ENCODE data around the gene MMD2.
"Not testable (repeated sequence)": the region's sequence is repeated elsewhere in the genome, so short reads cannot be mapped to it uniquely, and the experiment has no call there.

MMD2 gene, protein sequence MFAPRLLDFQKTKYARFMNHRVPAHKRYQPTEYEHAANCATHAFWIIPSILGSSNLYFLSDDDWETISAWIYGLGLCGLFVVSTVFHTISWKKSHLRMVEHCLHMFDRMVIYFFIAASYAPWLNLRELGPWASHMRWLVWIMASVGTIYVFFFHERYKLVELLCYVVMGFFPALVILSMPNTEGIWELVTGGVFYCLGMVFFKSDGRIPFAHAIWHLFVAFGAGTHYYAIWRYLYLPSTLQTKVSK

DNA sequence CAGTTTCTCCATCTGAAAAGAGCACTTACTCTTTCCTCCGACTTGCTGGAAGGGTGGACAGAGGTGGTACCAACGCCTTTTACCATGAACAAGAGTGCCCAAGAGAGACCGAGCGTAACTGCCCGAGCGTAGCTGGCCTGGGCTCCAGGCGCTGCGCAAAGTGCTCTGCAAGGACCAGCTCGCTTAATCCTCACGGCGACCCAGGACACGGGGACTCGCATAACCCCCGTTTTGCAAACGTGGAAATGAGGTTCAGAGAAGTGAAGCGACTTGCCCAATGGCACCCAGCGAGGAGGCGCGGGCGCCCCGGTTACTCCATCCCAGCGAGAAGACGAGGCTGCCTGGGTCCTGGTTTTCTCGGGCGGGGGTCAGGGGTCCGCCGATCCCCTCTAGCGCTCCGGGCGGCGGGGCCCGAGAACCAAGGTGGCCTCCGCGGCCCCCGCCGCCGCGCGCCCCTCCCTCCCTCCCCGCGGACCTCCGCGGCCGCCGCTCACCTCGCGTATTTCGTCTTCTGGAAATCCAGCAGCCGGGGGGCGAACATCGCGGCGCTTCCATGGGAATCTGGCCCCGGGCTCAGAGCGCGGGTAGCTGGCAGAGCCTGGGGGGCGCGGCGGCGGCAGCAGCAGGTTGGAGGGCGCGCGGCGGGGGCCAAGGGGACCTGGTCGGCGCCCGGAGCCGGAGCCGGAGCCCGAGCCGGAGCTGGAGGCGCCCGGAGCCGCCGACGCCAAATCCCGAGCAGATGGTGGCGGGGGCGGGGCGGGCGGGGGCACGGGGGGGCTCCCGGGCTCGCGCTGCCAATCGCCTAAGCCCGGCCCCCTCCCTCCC, at the start of gene MMD2:
TSS of gene MMD2 (minus strand) at position 711 of the 825 bp plus-strand sequence. CDS start at position 541, 170 bp downstream.
- DNase-seq: no peak

DNA sequence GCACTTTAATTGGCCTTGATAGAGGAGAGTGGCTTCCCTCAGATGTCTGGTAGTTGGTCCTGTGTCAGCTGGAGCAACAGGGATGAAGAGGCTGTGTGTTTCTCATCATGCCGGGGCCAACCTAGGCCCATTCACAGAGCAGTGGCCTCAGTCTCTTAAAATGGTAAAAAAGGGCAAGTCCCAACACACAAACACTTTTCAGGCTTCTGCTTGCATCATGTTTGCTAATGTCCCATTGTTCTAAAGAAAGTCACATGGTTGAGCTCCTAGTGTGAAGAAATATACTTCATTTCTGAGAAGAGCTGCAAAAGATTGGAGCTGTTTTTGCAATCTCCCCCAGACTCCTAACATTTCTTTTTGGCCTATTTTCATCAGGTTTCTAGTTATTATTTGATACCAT, 46.1 kb upstream of the MMD2 start:
- peak; percentile 62 for DNase-seq

DNA sequence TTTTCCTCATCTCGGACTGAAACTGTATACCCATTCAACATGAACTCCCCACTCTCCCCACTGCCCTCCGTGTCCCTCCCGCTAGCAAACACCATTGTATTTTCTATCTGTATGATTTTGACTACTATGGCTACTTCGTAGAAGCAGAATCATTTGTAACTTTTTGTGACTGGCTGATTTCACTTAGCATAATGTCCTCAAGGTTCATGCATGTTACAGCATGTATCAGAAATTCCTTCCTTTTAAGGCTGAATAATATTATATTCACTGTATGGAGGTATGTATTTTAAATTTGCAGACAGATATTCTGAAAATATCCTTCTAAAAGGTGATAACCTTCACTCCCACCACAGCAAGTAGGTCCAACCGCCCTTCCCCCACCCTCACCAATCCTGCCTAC, 42.9 kb upstream of the MMD2 start:
- DNase-seq: no peak

DNA sequence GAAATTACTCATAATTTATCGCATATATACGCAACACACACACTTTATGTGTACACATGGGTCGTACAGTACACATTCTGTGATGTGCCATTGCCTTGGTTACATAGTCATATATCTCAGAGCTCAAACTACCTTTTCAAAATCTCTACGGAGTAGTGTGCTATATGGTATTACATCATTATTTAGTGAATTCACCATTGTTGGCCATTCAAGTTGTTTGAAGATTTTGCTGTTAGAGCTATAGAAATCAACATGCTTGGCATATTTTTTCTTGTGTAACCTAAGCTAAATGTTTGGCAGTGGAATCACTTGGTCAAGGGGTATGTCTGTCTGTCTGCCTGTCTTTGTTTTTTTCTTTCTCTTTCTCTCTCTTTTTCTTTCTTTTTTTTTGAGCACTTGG, 42.0 kb upstream of the MMD2 start:
- no peak for DNase-seq

DNA sequence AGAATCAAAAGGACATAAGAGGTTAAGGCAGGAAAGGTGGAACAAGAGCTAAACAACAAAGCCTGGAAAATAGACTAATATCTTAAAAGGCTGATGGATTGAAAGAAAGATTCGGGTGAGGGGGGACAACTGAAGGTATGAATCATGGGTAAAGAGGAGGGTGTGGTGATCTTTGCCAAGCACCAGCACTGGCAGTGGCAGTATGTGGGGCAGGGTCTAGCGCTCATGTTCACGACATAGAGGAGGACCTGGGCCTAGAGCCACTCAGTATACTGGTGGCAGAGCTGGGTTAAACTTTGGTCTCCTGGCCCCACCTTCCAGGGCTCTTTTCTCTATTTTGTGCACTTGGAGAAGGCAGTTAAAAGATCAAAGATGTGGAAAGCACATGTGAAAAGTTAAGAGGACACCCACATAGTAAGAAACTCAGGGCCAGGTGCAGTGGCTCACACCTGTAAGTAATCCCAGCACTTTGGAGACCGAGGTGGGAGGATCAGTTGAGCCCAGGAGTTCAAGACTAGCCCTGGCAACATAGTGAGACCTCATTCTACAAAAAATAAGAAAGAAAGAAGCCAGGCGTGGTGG, 40.5 kb upstream of the MMD2 start:
- DNase-seq: no peak

DNA sequence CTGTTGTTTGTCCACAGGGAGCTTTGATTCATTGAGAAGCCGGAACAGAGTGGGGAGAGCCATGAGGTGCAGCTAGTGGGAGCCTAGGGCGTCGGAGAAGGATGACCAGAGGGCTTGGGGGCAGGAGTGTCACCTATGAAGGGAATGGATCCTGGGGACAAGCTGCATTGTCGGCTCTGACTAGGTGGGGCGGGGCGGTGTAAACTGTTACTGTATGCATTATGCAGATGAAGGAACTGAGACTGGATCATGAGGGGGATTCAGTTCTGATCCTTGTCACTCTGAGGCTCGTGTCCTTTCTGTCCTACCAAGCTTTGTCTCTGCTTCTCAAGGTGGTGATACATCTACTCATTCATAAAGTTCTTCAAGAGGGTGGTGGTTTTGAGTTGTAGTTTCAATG, 39.9 kb upstream of the MMD2 start:
- DNase-seq: no peak

DNA sequence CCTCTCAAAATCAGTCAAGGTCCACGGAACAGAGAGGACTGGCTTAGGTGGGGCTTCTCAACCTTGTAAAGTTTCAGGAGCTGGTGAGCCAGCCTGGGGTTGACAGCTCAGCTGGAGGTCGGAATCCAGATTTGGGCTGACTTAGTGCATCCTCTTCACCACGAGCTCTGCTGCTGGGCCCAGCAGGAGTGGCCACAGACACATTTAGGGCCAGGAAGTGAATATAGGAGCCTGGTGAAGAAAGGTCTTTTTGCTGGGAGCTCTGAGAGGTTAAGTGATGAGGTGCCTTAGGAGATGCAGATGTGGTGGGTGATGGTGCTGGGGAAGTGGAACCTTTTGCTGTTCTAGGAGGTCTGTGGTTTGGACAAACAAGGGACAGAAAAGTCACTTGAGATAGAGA, 39.3 kb upstream of the MMD2 start:
- no peak for DNase-seq

DNA sequence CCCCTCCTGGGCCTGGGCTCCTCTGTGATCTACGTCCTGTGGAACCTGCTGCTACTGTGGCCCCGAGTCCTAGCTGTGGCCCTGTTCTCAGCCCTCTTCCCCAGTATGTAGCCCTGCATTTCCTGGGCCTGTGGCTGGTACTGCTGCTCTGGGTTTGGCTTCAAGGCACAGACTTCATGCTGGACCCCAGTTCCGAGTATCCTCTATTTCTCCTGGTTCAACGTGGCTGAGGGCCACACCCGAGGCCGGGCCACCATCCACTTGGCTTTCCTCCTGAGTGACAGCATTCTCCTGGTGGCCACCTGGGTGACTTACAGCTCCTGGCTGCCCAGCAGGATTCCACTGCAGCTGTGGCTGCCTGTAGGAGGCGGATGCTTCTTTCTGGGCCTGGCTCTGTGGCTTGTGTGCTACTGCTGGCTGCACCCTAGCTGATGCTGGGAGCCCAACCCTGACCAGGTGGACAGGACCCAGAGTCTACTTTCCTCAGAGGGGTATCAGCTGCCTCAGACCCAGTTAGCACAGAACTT, 37.8 kb upstream of the MMD2 start:
- DNase-seq: no peak

DNA sequence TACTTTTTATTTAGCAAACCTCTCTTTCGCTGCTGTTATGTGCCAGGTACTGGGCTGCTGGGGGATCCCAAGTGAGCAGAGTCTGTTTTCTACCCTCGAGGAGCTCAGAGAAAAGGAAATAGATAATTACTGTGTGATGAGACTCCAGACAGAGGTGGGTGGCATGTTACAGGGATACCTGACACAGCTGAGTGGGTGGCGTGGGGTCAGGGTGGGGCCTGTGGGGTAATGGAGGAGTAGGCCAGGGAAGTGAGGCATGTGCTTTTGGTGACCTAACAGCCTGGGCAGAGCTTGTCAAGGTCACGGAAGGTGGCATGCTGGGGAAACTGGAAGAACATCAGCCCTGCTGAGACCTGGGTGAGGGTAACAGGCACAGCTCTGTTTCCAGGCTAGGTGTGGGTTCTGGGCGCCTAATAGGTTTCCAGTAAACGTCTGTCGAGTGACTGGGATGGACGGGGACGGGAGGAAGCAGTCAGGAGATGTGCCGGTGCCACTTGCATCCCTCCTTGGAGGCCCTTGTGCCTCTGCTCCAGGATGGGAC, 36.5 kb upstream of the MMD2 start:
- DNase-seq: no peak

DNA sequence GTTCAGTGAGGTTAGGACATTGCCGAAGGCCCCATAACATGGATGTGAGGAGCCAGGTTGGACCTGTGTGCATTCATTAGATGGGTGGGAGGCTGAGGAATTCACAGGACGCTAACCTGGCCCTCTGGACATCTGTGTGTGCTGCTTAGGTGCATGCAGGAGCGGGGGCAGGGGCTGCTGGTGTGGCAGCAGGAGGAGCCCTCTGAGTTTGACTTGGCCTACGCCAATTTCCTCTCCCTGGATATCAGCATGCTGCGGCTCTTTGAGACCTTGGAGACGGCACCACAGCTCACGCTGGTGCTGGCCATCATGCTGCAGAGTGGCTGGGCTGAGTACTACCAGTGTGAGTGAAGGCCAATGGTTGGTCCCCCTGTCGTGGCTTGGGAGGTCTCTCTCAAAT, 34.5 kb upstream of the MMD2 start:
- no peak for DNase-seq

DNA sequence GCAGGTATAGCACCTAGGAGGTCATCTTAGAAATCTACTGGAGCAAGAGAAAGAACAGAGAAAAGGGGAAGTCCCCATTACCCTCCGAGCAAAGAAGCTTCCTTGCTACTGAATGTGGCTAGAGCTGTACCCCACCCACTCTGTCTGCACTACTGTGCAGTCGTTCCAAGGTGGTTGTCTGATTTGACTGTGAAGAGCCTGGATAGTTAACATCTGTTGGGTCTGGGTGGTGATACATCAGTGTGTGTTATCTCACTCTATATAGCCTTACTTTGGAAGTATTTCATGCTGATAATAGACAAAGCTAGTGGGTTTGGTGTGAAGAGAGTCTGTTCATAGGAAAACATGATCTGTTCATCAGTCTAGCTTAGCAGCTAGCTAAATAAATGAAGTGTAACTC, 23.8 kb upstream of the MMD2 start:
- DNase-seq: not testable (repeated sequence)

DNA sequence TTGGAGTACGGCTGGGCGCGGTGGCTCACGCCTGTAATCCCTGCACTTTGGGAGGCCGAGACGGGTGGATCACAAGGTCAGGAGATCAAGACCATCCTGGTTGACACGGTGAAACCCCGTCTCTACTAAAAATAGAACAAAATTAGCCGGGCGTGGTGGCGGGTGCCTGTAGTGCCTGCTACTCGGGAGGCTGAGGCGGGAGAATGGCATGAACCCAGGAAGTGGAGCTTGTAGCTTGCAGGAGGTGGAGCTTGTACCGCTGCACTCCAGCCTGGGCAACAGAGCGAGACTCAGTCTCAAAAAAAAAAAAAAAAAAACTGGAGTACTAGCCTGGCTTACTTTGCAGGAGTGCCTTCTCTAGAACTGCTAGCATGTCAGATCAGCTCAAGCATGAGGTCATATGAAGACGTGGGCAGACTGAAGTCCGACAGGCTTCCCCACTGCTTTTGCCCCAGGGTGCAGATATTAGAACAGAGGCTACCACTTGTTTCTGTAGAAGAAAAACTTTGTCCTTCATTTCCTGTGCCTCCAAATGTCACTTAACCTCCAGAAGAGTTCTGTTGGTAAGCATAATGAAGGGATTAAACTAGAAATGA, 22.4 kb upstream of the MMD2 start:
- DNase-seq: not testable (repeated sequence)

DNA sequence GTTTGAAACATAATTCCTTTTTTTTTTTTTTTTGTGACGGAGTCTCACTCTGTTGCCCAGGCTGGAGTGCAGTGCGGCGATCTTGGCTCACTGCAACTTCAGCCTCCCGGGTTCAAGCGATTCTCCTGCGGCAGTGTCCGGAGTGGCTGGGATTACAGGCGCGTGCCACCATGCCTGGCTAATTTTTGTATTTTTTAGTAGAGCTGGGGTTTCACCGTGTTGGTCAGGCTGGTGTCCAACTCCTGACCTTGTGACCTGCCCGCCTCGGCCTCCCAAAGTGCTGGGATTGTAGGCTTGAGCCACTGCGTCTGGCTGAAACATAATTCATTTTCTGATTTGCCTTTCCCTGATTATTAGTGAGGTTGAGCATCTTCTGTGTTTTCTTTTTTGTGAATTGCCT, 16.6 kb upstream of the MMD2 start:
- not testable (repeated sequence) for DNase-seq

DNA sequence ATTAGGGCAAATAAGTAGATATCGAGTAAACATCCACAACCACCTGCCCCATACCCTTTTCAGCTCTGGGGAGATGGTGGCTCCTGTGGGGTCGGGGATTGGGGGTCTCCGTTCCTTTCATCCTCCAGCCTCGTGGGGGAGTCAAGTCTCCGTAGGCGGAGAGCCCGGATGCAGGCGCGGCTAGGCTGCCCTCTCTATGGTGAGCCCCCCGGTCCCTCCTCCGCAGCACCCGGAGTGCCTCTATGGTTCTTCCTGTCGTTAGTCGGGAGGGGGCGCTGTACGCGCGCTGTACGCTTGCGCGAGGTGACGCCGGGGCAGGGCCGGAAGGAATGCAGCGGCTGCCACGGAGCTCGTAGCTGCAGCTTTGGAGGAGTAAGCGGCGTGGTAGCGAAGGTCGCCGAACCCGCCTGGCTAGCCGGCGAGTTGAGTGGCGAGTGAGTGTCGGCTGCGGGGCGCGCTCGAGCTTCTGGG, 14.8 kb upstream of the MMD2 start:
- peak; percentile 88 for DNase-seq

DNA sequence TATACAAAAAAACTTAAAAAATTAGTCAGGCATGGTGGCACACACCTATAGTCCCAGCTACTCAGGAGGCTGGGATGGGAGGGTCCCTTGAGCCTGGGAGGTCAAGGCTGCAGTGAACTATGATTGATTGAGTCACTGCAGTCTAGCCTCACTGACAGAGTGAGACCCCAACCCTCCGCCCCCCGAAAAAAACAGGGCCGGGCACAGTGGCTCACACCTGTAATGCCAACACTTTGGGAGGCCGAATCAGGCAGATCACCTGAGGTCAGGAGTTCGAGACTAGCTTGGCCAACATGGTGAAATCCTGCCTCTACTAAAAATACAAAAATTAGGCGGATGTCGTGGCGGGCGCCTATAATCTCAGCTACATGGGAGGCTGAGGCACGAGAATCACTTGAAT, 13.5 kb upstream of the MMD2 start:
- not testable (repeated sequence) for DNase-seq

DNA sequence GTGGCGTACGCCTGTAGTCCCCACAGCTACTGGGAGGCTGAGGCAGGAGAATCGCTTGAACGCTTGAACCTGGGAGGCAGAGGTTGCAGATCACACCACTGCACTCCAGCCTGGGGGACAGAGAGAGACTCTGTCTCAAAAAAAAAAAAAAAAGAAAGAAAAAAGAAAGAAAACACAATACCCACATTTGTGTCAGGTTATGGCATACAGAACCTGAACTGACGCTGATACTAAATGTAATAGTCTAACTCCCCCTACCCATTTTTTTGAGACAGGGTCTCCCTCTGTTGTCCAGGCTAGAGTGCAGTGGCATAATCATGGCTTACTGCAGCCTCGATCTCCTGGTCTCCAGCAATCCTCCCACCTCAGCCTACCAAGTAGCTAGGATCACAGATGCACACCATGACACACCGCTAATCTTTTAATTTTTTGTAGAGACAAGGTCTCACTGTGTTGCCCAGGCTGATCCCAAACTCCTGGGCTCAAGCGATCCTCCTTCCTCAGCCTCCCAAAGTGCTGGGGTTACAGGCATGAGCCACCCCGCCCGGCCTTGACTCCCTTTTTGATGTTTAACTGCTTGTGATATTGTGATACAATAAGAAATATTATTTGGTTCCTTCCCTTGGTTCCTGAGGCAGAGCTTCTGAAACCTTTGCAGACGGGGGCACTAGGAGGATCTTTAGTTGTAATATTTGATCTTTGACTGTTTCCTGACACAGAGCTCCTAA, 6.5 kb upstream of the MMD2 start:
- no peak for DNase-seq

DNA sequence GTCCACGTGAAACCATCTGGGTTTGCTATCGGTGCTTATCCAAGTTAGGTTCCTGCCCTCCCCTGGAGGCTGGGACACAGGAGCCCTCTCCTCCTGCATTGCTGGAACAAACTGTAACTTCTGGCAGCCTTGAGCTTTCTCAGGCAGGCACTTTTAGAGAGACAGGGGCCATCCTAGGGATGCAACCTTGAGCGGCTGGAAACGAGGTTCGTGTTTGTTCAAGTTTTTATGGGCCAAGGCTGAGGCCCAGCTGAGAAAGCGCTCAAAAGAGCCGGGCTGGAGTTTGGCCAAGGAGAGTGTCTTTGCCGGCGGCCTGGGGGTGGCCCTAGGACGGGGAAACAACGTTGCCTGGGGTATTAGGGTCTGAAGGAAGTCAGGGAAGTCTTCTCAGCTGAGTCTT, 5.5 kb upstream of the MMD2 start:
- no peak for DNase-seq

DNA sequence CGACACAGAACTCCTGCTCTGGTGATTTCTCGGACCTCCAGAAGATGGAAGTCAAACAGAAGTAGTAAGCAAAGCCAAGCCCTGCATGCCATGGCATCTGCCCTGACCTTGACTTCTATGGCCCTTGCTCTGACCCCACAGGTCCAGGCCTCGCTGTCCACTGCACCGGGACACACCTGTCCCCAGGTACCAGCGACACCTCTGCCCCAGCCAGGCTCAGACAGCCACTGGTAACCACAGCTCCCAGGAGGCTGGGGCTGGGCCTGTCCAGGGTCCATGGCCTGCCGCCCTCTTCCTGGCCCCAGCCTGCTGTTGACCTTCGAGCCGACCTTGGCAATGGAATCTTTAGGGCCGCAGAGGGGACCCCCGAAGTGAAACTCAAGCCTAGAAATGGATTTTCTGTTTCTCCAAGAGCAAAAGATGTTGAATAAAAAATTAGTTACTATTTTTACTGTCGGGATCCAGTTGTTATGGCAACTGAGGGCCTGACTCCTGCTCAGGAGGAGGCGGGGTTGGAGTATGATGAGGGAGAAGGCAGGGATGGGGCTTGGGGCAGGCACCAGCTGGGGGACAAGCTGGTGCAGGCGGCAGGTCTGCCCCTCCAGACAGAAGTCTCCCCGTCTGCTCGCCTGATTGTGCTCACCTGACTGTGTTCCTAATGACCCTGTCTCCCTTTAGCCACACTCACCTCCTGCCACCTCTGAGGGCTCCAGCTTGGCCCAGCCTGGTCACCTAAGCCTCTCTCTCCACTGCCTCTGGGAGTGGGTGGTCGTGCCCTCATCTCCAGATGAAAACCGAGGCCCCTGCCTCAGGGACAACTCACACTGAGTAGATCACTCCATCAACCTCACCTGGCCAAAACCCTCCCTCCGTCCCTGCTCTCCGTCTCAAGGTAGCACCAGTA, 4.1 kb upstream of the MMD2 start:
- DNase-seq: no peak

DNA sequence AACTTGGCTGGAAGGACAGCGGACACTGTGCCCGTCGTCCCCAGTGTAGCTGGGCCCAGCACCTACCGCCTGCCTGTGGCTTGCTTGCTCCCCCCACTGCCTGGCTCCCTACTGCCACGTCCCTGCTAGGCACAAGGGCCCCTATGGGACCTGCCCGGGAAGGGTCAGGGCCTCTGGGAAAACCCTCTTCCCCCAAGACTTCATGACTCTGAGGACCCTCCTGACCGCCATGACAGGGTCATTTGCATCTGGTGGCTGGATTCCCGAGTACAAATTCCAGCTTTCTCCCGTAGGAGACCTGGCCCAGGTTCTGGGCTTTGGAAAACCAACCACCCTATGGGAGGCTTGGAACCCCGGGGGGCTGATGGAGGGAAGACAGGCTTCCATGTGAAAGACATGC, 1.4 kb upstream of the MMD2 start:
- DNase-seq: no peak

DNA sequence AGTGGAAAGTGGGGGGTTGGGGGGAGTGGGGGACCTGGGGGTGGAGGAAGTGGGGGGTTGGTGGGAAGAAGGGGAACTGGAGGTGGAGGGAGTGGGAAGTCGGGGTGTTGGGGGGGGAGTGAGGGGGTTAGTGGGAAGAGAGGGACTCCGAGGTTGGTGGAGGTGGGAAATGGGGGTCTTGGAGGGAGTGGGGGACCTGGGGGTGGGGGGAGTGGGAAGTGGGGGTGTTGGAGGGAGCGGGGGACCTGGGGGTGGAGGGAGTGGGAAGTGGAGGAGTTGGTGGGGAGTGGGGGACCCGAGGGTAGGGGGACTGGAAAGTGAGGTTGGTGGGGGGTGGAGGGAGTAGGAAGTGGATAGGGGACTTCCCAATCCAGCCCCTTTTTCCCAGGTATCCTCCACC, 906 bp upstream of the MMD2 start:
- DNase-seq: no peak

DNA sequence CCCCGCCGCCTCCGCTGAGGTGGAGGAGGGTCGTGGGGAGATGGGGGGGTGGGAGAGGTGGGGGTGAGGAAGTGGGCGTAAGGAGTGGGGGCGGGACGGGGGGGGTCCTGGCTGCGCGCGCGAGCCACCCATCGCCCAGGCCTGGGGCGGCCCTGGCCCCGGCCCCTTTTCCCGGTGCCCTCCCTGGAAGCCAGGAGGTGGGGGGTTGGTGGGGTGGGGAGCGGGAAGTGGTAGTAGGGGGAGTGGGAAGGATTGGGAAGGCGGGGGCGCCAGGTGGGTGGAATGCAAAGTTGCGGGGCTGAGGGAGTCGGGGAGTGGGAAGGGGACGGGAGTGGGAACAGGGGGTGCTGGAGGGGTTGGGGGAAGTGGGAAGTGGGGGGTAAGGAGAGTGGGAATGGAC, 319 bp upstream of the MMD2 start:
- DNase-seq: no peak

Data from MV-4-11 (cell line).